Fibroblast of lung (primary cell): ENCODE measurements around the gene CADM2. TPM values are rescaled to one million over a fixed set of nuclear protein-coding genes. Genes with fewer than 3 reads are reported as not detected.

Experiments used
- DNase-seq, 2 donors: peaks; one replicate each; pipeline versions ENCODE4 v3.0.0 to v3.0.0-alpha.2; 2010; ENCODE audit warnings: low read depth in 2 of 2
- H2AFZ ChIP-seq: 2 replicates; pipeline ENCODE4 v1.5.1; 2012; ENCODE audit warnings: low read length, control low read depth, inconsistent platforms
- H3K27ac ChIP-seq: 2 replicates; pipeline ENCODE4 v1.5.1; 2011; ENCODE audit warnings: low read length, control low read depth; ENCODE audit not compliant: insufficient read depth
- H3K27me3 ChIP-seq: 2 replicates; pipeline ENCODE4 v1.5.1; 2011; ENCODE audit warnings: mild to moderate bottlenecking, low read length; ENCODE audit not compliant: control insufficient read depth, insufficient read depth
- H3K36me3 ChIP-seq: 2 replicates; pipeline ENCODE4 v1.5.1; 2011; ENCODE audit warnings: low read length; ENCODE audit not compliant: control insufficient read depth, insufficient read depth
- H3K4me1 ChIP-seq: 2 replicates; pipeline ENCODE4 v1.5.1; 2011; ENCODE audit warnings: low read length; ENCODE audit not compliant: control insufficient read depth, insufficient read depth; ENCODE audit errors: extremely low read depth
- H3K4me2 ChIP-seq: 2 replicates; pipeline ENCODE4 v1.5.1; 2011; ENCODE audit warnings: low read length, control low read depth; ENCODE audit not compliant: insufficient read depth; ENCODE audit errors: extremely low read depth
- H3K4me3 ChIP-seq, 4 experiments: fragments of 200-600 bp in 1 of 4; sonication (generic) in 1 of 4; replicated peaks in 1 of 4; 2 replicates each; pipeline ENCODE4 v1.5.1; 2011 to 2016; ENCODE audit warnings: low read length in 4 of 4, low read depth in 3 of 4, mild to moderate bottlenecking in 3 of 4, control low read depth in 2 of 4, inconsistent platforms in 1 of 4, mixed read lengths in 1 of 4; ENCODE audit not compliant: insufficient read depth in 1 of 4; ENCODE audit errors: control extremely low read depth in 1 of 4
- H3K79me2 ChIP-seq: 2 replicates; pipeline ENCODE4 v1.5.1; 2012; ENCODE audit warnings: mild to moderate bottlenecking, low read length, inconsistent platforms; ENCODE audit not compliant: control insufficient read depth, insufficient read depth
- H3K9ac ChIP-seq: 2 replicates; pipeline ENCODE4 v1.5.1; 2011; ENCODE audit warnings: mild to moderate bottlenecking, low read length, control low read depth; ENCODE audit not compliant: insufficient read depth
- H3K9me3 ChIP-seq: 2 replicates; pipeline ENCODE4 v1.5.1; 2012; ENCODE audit warnings: low read depth, low read length; ENCODE audit not compliant: control insufficient read depth, insufficient read depth
- H4K20me1 ChIP-seq: 2 replicates; pipeline ENCODE4 v1.5.1; 2011; ENCODE audit warnings: low read length; ENCODE audit not compliant: control insufficient read depth, insufficient read depth; ENCODE audit errors: extremely low read depth
- EZH2 ChIP-seq: IDR thresholded peaks from 2 replicates; pipeline ENCODE4 v1.5.1; 2012; ENCODE audit warnings: low read length, control low read depth, mild to moderate bottlenecking; ENCODE audit errors: missing control alignments
- polyA plus RNA-seq, 2 donors: library from polyadenylated mRNA; depleted of rRNA in 1 of 2; stranded (reverse) in 1 of 2; unstranded in 1 of 2; fragments of >200 nt; gene quantifications; 2 replicates each; pipeline ENCODE4 v1.2.1, GENCODE V29; 2011 to 2012; ENCODE audit warnings: missing spikeins in 1 of 2
- total RNA-seq: library from RNA; depleted of rRNA; stranded (reverse); fragments of >200 nt; gene quantifications from 2 replicates; pipeline ENCODE4 v1.2.1, GENCODE V29; 2014
- TF ChIP-seq, protein P1 (sequence below), 2 donors: IDR thresholded peaks in 1 of 2; conservative IDR thresholded peaks in 1 of 2; 1 replicate in 1 of 2; 2 replicates in 1 of 2; pipeline ENCODE4 v1.5.1; 2011 to 2012; ENCODE audit warnings: low read length in 2 of 2, control low read depth in 1 of 2, inconsistent platforms in 1 of 2, low read depth in 1 of 2, mild to moderate bottlenecking in 1 of 2

The CADM2 gene
- total and polyA plus RNA-seq, 2 donors (not counting 1 experiment from before 2014, with no cell fraction given) = under 0.01 to 0.12 TPM

- Histone ChIP-seq H3K27ac (no peak overlapping the region), H3K36me3 (no peaks in the 10 kb centered on the region), H3K9me3 (no peaks in the 10 kb centered on the region), H4K20me1 (no peaks in the 10 kb centered on the region), H3K4me3 (no peak overlapping the region), H3K27me3 (no peaks in the 10 kb centered on the region), H3K79me2 (no peaks in the 10 kb centered on the region), H3K4me2 (no peak overlapping the region), H3K4me1 (no peaks in the 10 kb centered on the region), H2AFZ (no peak overlapping the region), H3K9ac (no peak overlapping the region)
- TF ChIP-seq EZH2 = no peak
- TF ChIP-seq, protein P1, sequence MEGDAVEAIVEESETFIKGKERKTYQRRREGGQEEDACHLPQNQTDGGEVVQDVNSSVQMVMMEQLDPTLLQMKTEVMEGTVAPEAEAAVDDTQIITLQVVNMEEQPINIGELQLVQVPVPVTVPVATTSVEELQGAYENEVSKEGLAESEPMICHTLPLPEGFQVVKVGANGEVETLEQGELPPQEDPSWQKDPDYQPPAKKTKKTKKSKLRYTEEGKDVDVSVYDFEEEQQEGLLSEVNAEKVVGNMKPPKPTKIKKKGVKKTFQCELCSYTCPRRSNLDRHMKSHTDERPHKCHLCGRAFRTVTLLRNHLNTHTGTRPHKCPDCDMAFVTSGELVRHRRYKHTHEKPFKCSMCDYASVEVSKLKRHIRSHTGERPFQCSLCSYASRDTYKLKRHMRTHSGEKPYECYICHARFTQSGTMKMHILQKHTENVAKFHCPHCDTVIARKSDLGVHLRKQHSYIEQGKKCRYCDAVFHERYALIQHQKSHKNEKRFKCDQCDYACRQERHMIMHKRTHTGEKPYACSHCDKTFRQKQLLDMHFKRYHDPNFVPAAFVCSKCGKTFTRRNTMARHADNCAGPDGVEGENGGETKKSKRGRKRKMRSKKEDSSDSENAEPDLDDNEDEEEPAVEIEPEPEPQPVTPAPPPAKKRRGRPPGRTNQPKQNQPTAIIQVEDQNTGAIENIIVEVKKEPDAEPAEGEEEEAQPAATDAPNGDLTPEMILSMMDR (conservative IDR thresholded peaks at IDR 0.05 in 1 of 2, IDR thresholded peaks at IDR 0.05 in 1 of 2; ENCODE audit: low read depth in 1 of 2, low read length in 2 of 2) = no peak
- DNase-seq = no peak
Measured at GRCh38 chr3:85164436-85164835, 205.6 kb downstream of the CADM2 start.

GRCh38 chr3:85167576-85167975 lies 208.8 kb downstream of the CADM2 start:
- no peaks in the 10 kb centered on the region for H4K20me1 ChIP-seq
- no peaks in the 10 kb centered on the region for H3K79me2 ChIP-seq
- no peaks in the 10 kb centered on the region for H3K36me3 ChIP-seq
- no peak overlapping the region for H3K9ac ChIP-seq
- TF ChIP-seq, protein P1 (conservative IDR thresholded peaks at IDR 0.05 in 1 of 2, IDR thresholded peaks at IDR 0.05 in 1 of 2; ENCODE audit: low read depth in 1 of 2, low read length in 2 of 2) = no peak
- TF ChIP-seq EZH2 = no peak
- DNase-seq = no peak
- no peak overlapping the region for H3K4me3 ChIP-seq
- no peaks in the 10 kb centered on the region for H3K4me1 ChIP-seq
- no peaks in the 10 kb centered on the region for H3K27me3 ChIP-seq
- no peaks in the 10 kb centered on the region for H3K9me3 ChIP-seq
- H2AFZ ChIP-seq = no peak overlapping the region
- no peak overlapping the region for H3K4me2 ChIP-seq
- H3K27ac ChIP-seq = no peak overlapping the region

DNA sequence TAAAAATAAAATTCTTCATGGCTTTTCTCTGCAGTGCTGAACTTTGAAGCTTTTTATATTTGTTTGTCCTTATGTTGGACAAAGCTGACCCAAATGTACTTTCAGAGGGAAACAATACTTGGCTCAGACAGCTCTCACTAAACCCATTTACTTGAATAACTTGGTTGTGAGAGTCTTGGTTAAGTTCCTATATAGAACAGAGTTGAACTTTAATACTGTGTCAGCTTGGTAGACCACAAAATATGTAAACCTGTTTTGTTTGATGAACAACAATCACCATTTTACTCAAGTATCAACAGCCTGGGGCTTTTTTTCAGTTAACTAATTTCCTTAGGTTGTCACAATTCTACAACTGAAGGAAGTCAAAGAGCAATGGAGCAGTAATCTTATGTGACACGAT lies 211.9 kb downstream of the CADM2 start:
- Histone ChIP-seq H3K4me3 (no peak overlapping the region), H3K36me3 (no peaks in the 10 kb centered on the region), H3K27me3 (no peaks in the 10 kb centered on the region), H3K4me1 (no peaks in the 10 kb centered on the region), H3K9me3 (no peaks in the 10 kb centered on the region), H3K79me2 (no peaks in the 10 kb centered on the region), H3K4me2 (no peak overlapping the region), H2AFZ (no peak overlapping the region), H3K9ac (no peak overlapping the region), H3K27ac (no peak overlapping the region), H4K20me1 (no peaks in the 10 kb centered on the region)
- no peak for DNase-seq
- TF ChIP-seq, protein P1 (conservative IDR thresholded peaks at IDR 0.05 in 1 of 2, IDR thresholded peaks at IDR 0.05 in 1 of 2; ENCODE audit: low read depth in 1 of 2, low read length in 2 of 2) = no peak
- TF ChIP-seq EZH2 = no peak
